T follicular helper cell (primary cell): ENCODE results near the gene SPRR2A.
"Not testable (repeated sequence)": the region's sequence is repeated elsewhere in the genome, so short reads cannot be mapped to it uniquely, and the experiment has no call there.

Experiments used
- DNase-seq: peaks from one replicate; pipeline ENCODE4 v3.0.0-alpha.2; 2020; ENCODE audit warnings: low read depth
- total RNA-seq, 2 experiments: gene quantifications; one replicate each; lab custom pipeline; 2026; lab: John Stamatoyannopoulos, UW

Gene SPRR2A
- total RNA-seq: 0 reads per million in 2 experiments

GRCh38 chr1:153057375-153057774 lies at the start of gene SPRR2A:
Gene SPRR2A, minus strand, starts transcription at chr1:153057512. Its CDS starts 777 bp downstream, at chr1:153056735.
- no peak for DNase-seq

- DNase-seq: no peak
Measured at GRCh38 chr1:153100245-153100644, 42.9 kb upstream of the SPRR2A start.

GRCh38 chr1:153099461-153100045 lies 42.2 kb upstream of the SPRR2A start:
- no peak for DNase-seq

- no peak for DNase-seq
Measured at GRCh38 chr1:153095764-153096163, 38.5 kb upstream of the SPRR2A start.

- no peak for DNase-seq
Measured at GRCh38 chr1:153094426-153094825, 37.1 kb upstream of the SPRR2A start, which contains the start of gene SPRR2E. Gene SPRR2E, minus strand, starts transcription at chr1:153094526. Its CDS starts 775 bp downstream, at chr1:153093751.

GRCh38 chr1:153087652-153088051 lies 30.3 kb upstream of the SPRR2A start:
- DNase-seq: no peak

GRCh38 chr1:153081736-153082135 lies 24.4 kb upstream of the SPRR2A start:
- no peak for DNase-seq

GRCh38 chr1:153072806-153073726 lies 15.8 kb upstream of the SPRR2A start:
- DNase-seq: no peak

- DNase-seq: no peak
Measured at GRCh38 chr1:153071511-153071910, 14.2 kb upstream of the SPRR2A start, which contains the start of gene SPRR2B. Gene SPRR2B, minus strand, starts transcription at chr1:153071611. Its CDS starts 772 bp downstream, at chr1:153070839.

GRCh38 chr1:153070243-153070642 lies 12.9 kb upstream of the SPRR2A start:
- DNase-seq: no peak

- no peak for DNase-seq
Measured at GRCh38 chr1:153058826-153059784, 1.8 kb upstream of the SPRR2A start.

GRCh38 chr1:153058154-153058553 lies 842 bp upstream of the SPRR2A start:
- DNase-seq: no peak

- DNase-seq: not testable (repeated sequence)
Measured at GRCh38 chr1:153056111-153056510, 1.2 kb downstream of the SPRR2A start.

GRCh38 chr1:153049211-153049610 lies 8.1 kb downstream of the SPRR2A start:
- no peak for DNase-seq

GRCh38 chr1:153040950-153041631 lies 16.2 kb downstream of the SPRR2A start, which contains the start of gene SPRR2D:
Gene SPRR2D, minus strand, starts transcription at chr1:153041120. Its CDS starts 774 bp downstream, at chr1:153040346.
- no peak for DNase-seq

- DNase-seq: no peak
Measured at GRCh38 chr1:153035211-153035610, 22.1 kb downstream of the SPRR2A start.

- DNase-seq: no peak
Measured at GRCh38 chr1:153032677-153033308, 24.5 kb downstream of the SPRR2A start.

GRCh38 chr1:153032073-153032472 lies 25.2 kb downstream of the SPRR2A start:
- no peak for DNase-seq

GRCh38 chr1:153030895-153031294 lies 26.4 kb downstream of the SPRR2A start, which contains the start of gene SPRR1B:
Gene SPRR1B, plus strand, starts transcription at chr1:153031203. Its CDS starts 1,143 bp downstream, at chr1:153032346.
- DNase-seq: no peak

GRCh38 chr1:153028766-153029165 lies 28.5 kb downstream of the SPRR2A start:
- DNase-seq: no peak
